NT2/D1 (cell line): Measurements from ENCODE around the gene POLR1A.

ENCODE experiments used
- DNase-seq: peaks from one replicate; pipeline ENCODE4 v3.0.0-alpha.2; 2011; ENCODE audit warnings: low read depth, low spot score
- H3K27me3 ChIP-seq: 2 replicates; pipeline ENCODE4 v1.6.0; 2011; ENCODE audit warnings: mild to moderate bottlenecking; ENCODE audit not compliant: insufficient read length, insufficient read depth
- H3K36me3 ChIP-seq: 2 replicates; pipeline ENCODE4 v1.6.1; 2011; ENCODE audit warnings: mild to moderate bottlenecking, low read length, mixed read lengths; ENCODE audit not compliant: insufficient read depth, insufficient read length
- H3K4me1 ChIP-seq: 2 replicates; pipeline ENCODE4 v1.5.1; 2011; ENCODE audit not compliant: insufficient read depth, insufficient read length
- H3K4me3 ChIP-seq: 2 replicates; pipeline ENCODE4 v1.5.1; 2011; ENCODE audit warnings: low read depth; ENCODE audit not compliant: insufficient read length
- H3K9ac ChIP-seq: 2 replicates; pipeline ENCODE4 v1.6.0; 2011; ENCODE audit warnings: low read depth; ENCODE audit not compliant: insufficient read length
- H3K9me3 ChIP-seq: 2 replicates; pipeline ENCODE4 v1.5.1; 2011; ENCODE audit warnings: mild to moderate bottlenecking, low read length; ENCODE audit not compliant: insufficient read depth
- SUZ12 ChIP-seq: IDR thresholded peaks from 2 replicates; pipeline ENCODE4 v1.6.1; 2011; ENCODE audit not compliant: insufficient read length, insufficient read depth; ENCODE audit errors: extremely low read depth
- YY1 ChIP-seq: IDR thresholded peaks from 2 replicates; pipeline ENCODE4 v1.6.1; 2011; ENCODE audit not compliant: insufficient read length, insufficient read depth
- ZNF274 ChIP-seq: IDR thresholded peaks from 2 replicates; pipeline ENCODE4 v1.6.1; 2011; ENCODE audit warnings: mild to moderate bottlenecking, low read depth, low read length

The POLR1A gene

DNA sequence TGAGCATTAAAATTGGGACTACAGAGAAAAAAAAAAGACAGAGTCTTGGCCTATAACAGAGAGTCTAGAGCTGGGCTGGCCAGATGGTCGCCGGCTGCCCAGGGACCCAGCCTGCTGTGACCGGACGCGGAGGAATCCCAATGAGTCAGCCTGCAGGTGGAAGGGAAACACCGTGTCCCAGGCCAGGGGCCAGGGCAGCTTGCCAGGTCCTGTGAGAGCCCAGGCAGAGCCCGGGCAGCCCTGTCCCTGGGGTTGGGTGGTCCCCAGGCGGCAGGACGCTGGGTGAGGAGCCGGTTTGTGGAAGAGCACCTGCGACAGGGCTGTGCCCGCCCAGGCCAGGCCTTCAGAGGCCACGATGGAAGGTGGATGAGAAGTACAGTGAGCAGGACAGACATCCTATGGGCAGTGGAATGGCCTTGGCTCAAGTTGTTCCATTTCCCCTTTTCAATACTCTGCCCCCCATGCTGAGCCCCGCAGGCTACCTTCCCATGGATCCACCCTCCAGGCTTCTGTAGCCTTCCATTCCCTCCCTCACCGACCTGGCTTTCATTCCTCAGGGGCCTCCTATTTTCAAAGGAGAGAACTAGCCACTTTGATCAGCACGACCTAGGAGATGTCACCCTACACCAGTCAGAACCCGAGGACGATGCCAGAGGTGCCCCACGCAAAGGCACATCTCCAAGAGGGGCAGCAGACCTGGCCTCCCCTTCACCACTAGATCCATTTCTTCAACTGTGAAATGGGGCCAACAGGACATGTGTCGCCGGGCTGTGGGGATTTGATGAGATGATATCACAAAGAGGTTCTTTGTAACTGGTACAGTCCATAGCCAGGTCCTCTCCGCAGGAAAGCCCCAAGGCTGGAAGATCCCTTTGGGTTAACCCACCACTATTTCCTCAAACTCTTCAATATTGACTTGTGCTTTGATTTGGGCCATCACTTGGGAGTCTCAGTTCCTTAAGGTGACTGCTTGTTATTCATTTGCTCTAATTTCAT lies 87.5 kb downstream of the POLR1A start:
- Histone ChIP-seq H3K27me3 (no peaks in the 10 kb centered on the region), H3K9ac (no peak overlapping the region), H3K4me1 (no peaks in the 10 kb centered on the region), H3K36me3 (no peaks in the 10 kb centered on the region), H3K9me3 (peaks cover 19% of the 10 kb centered on the region; the same call in 1 of the 2 replicates), H3K4me3 (no peak overlapping the region)
- no peak for DNase-seq
- TF ChIP-seq ZNF274 (no peak), SUZ12 (no peak), YY1 (no peak)

DNA sequence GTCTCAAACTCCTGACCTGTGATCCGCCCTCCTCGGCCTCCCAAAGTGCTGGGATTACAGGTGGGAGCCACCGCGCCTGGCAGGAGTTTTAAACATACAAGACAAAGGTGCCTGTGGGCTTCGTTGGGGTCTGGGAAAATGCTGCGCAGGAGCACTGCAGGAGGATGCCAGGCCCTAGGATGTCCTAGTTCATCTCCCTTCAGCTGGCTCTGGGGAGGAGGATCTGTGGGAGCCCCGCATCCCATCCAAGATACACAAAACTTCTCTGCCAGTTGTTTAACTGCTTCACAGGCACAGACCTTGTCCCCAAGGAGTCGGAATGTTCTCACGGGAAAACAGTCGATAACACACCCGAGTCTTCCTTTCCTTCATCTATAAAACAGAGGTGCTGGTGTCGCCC lies 89.1 kb downstream of the POLR1A start:
- TF ChIP-seq YY1, result no peak
- no peak for TF ChIP-seq ZNF274
- no peak for TF ChIP-seq SUZ12

DNA sequence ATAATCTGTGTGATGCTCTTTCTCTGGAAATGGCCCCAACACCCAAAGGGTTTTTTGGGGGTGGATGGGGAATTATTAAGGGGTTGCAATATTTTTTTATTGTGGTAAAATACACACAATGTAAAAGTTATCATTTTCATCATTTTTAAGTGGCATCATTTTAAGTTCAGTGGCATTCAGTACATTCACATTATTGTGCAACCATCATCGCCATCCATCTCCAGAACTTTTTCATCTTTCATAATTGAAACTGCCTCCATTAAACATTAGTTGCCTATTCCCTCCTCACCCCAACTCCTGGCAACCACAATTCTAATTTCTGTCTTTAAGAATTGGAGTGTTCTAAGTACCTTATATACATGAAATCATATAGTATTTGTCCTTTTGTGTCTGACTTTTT lies 90.0 kb downstream of the POLR1A start:
- no peak for TF ChIP-seq ZNF274
- TF ChIP-seq SUZ12, result no peak
- no peak for TF ChIP-seq YY1
- H3K4me1 ChIP-seq, result no peaks in the 10 kb centered on the region
- H3K9me3 ChIP-seq, result peaks cover 24% of the 10 kb centered on the region; the same call in 1 of the 2 replicates
- DNase-seq, result no peak
- no peaks in the 10 kb centered on the region for H3K36me3 ChIP-seq
- no peak overlapping the region for H3K9ac ChIP-seq
- no peak overlapping the region for H3K4me3 ChIP-seq
- no peaks in the 10 kb centered on the region for H3K27me3 ChIP-seq

More for the DNA sequence above, 89.1 kb downstream of the POLR1A start:
- Histone ChIP-seq H3K27me3 (no peaks in the 10 kb centered on the region), H3K4me1 (no peaks in the 10 kb centered on the region), H3K4me3 (no peak overlapping the region), H3K9ac (no peak overlapping the region), H3K9me3 (peaks cover 24% of the 10 kb centered on the region; the same call in 1 of the 2 replicates), H3K36me3 (no peaks in the 10 kb centered on the region)
- DNase-seq, result no peak

DNA sequence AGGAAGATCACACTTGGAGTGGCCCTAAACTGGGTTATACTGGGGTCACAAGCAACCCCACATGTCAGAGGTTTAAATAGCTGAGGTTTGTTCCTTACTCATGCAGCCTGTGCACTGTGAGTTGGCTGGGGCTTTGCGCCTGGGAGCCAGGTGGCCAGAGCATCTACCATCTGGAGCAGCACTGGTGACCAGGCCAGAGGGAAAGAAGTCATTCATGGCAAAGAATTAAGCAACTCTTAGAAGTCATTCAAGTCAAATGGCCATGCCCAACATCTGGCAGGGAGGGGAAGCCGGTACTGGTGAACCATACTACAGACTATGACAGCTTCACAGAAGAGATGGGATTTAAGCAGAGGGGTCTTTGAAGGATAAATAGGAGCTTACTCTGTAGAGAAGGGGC lies 90.7 kb downstream of the POLR1A start:
- H3K9ac ChIP-seq, result no peak overlapping the region
- H3K4me1 ChIP-seq, result no peaks in the 10 kb centered on the region
- no peaks in the 10 kb centered on the region for H3K36me3 ChIP-seq
- no peak for DNase-seq
- no peak overlapping the region for H3K4me3 ChIP-seq
- H3K27me3 ChIP-seq, result no peaks in the 10 kb centered on the region
- TF ChIP-seq YY1 (no peak), ZNF274 (no peak), SUZ12 (no peak)
- peaks cover 24% of the 10 kb centered on the region; the same call in 1 of the 2 replicates for H3K9me3 ChIP-seq

DNA sequence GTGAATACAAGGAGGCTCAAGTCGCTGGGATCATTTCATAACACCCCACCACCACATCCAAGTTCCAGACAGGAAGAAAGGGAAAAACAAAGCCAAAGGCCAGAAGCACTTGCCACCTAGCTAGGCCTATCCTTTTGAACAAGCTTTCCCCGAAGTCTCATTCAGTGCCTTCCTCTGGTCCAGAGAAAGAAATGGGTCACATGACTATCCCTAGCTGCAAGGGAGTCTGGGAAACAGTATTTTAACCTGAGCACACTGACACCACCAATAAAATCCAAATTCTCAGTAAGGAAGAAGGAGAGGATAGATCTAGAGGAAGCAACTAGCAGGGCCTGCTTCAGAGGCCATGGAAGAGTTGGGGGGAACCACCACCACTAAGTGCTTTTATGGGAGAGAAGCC lies 91.2 kb downstream of the POLR1A start:
- no peak overlapping the region for H3K9ac ChIP-seq
- TF ChIP-seq SUZ12 (no peak), ZNF274 (no peak), YY1 (no peak)
- H3K4me3 ChIP-seq, result no peak overlapping the region
- no peak for DNase-seq
- peaks cover 24% of the 10 kb centered on the region; the same call in 1 of the 2 replicates for H3K9me3 ChIP-seq
- no peaks in the 10 kb centered on the region for H3K36me3 ChIP-seq
- H3K4me1 ChIP-seq, result no peaks in the 10 kb centered on the region
- H3K27me3 ChIP-seq, result no peaks in the 10 kb centered on the region

DNA sequence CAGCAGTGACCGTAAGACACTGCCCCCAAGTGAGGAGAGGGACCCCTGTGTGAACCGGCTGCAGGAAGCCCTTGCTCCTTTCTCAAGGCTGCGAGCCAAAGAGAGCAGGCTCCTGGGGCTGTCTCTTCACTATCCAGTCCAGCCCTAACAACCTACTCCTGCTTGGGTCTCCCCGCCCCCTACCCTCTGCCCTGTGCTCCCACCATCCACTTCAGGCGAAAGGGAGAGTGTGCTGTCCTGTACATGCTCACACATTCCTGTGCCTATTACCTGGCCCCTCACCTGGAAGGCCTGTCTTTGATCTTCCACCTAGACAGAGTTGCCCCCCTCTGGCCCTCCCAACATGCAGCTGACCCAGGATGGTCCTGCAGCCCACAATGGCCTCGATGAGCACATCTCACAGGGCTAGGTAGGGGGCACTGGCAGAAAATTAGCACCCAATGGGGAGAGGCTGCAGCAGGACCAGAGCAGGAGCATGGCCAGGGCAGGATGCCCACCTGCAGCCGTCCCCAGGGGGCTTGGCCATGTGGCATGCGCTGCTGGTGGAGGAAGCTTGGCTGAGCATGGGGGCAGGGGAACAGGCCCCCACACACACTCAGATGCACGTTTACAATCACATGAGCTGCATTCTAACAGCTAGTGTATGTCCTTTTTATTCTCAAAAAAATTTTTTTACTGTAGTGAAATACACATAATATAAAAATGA lies 93.5 kb downstream of the POLR1A start:
- H3K36me3 ChIP-seq, result no peaks in the 10 kb centered on the region
- DNase-seq, result no peak
- H3K27me3 ChIP-seq, result no peaks in the 10 kb centered on the region
- H3K4me3 ChIP-seq, result no peak overlapping the region
- H3K9me3 ChIP-seq, result peaks cover 24% of the 10 kb centered on the region; the same call in 1 of the 2 replicates
- H3K4me1 ChIP-seq, result no peaks in the 10 kb centered on the region
- TF ChIP-seq YY1 (no peak), SUZ12 (no peak), ZNF274 (no peak)
- no peak overlapping the region for H3K9ac ChIP-seq

DNA sequence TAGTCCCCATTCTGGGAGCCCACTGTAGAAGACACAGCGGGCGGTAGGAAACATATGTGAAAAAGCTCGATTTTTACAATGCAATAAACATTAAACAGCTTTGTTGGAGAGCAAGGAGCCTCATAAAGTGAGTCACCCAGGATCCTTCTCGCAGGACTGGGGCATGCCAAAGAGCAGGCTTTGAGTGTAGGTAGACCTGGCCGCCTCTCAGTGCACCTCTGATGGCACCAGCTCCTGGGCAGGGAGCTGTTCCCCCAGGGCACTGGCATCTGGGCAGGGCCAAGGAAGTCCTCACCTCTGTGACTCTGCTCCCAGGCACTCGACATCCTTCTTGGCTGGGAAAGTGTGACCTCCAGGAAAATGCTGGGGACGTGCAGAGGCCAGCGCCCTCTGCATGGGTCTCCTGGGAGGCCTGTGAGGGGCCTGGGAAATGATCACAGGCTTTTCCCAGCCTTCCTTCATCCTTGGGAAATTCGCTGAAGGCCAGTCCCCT lies 94.2 kb downstream of the POLR1A start:
- no peak overlapping the region for H3K9ac ChIP-seq
- H3K36me3 ChIP-seq, result no peaks in the 10 kb centered on the region
- H3K4me3 ChIP-seq, result no peak overlapping the region

More for the DNA sequence above, 94.2 kb downstream of the POLR1A start:
- peaks cover 27% of the 10 kb centered on the region; the same call in 1 of the 2 replicates for H3K9me3 ChIP-seq
- no peaks in the 10 kb centered on the region for H3K4me1 ChIP-seq
- DNase-seq, result no peak
- no peaks in the 10 kb centered on the region for H3K27me3 ChIP-seq
- TF ChIP-seq ZNF274, result no peak
- no peak for TF ChIP-seq SUZ12
- no peak for TF ChIP-seq YY1
